HG03139 (cell line): ENCODE data around the gene GCSH.

Experiments used
- ATAC-seq: cut with Tn5 transposase; IDR thresholded peaks from one replicate; pipeline ENCODE4 v1.9.1; 2021; ENCODE audit not compliant: unreplicated experiment

Gene GCSH

GRCh38 chr16:81105946-81106345, 9.8 kb upstream of the GCSH start:
- no peak for ATAC-seq

GRCh38 chr16:81101702-81102101, 5.5 kb upstream of the GCSH start:
- no peak for ATAC-seq

GRCh38 chr16:81099958-81100357, 3.8 kb upstream of the GCSH start:
- ATAC-seq, result no peak

GRCh38 chr16:81097230-81097629, 1.0 kb upstream of the GCSH start:
- no peak for ATAC-seq

- no peak for ATAC-seq
These were observed 567 bp upstream of the GCSH start for GRCh38 chr16:81096715-81097208.

GRCh38 chr16:81095653-81095952, 592 bp downstream of the GCSH start:
- no peak for ATAC-seq

GRCh38 chr16:81094771-81095251, 1.4 kb downstream of the GCSH start:
- ATAC-seq, result no peak

- ATAC-seq, result no peak
These were observed 7.4 kb downstream of the GCSH start for GRCh38 chr16:81088836-81089235.

GRCh38 chr16:81081014-81081413, 15.2 kb downstream of the GCSH start:
- no peak for ATAC-seq

- no peak for ATAC-seq
These were observed 16.0 kb downstream of the GCSH start for GRCh38 chr16:81080233-81080632.

- ATAC-seq, result peak; percentile 95
These were observed 18.9 kb downstream of the GCSH start, which contains the start of gene C16orf46 for GRCh38 chr16:81077076-81077940. C16orf46 (minus strand) TSS chr16:81077238; CDS start chr16:81063955, 13,283 bp downstream.

- ATAC-seq, result peak; percentile 69
These were observed 19.6 kb downstream of the GCSH start for GRCh38 chr16:81076566-81077075.

GRCh38 chr16:81073560-81074330, 22.4 kb downstream of the GCSH start:
- ATAC-seq, result no peak

GRCh38 chr16:81071805-81072204, 24.4 kb downstream of the GCSH start:
- no peak for ATAC-seq

- ATAC-seq, result no peak
These were observed 25.2 kb downstream of the GCSH start for GRCh38 chr16:81070979-81071378.

- ATAC-seq, result no peak
These were observed 27.1 kb downstream of the GCSH start for GRCh38 chr16:81069063-81069462.

GRCh38 chr16:81067166-81067565, 29.0 kb downstream of the GCSH start:
- ATAC-seq, result no peak

- ATAC-seq, result no peak
These were observed 29.5 kb downstream of the GCSH start for GRCh38 chr16:81066681-81067080.

- ATAC-seq, result no peak
These were observed 34.2 kb downstream of the GCSH start for GRCh38 chr16:81061871-81062608.

GRCh38 chr16:81061307-81061640, 34.9 kb downstream of the GCSH start:
- ATAC-seq, result no peak
